Ishikawa (cell line): ENCODE data around the gene OPRL1.

Experiments
- CEBPB ChIP-seq: IDR thresholded peaks from 2 replicates; pipeline ENCODE4 v1.6.1; 2012
- CREB1 ChIP-seq: IDR thresholded peaks from 2 replicates; pipeline ENCODE4 v1.6.1; 2012; ENCODE audit warnings: low read depth
- EGR1 ChIP-seq: IDR thresholded peaks from 2 replicates; pipeline ENCODE4 v1.6.1; 2012
- FOXM1 ChIP-seq: IDR thresholded peaks from 2 replicates; pipeline ENCODE4 v1.6.1; 2012; ENCODE audit warnings: low read depth, borderline replicate concordance
- NFIC ChIP-seq: IDR thresholded peaks from 2 replicates; pipeline ENCODE4 v1.6.1; 2012
- RAD21 ChIP-seq: IDR thresholded peaks from 2 replicates; pipeline ENCODE4 v1.6.1; 2012; ENCODE audit warnings: low read depth
- REST ChIP-seq: IDR thresholded peaks from 2 replicates; pipeline ENCODE4 v1.6.1; 2012; ENCODE audit warnings: low read depth, mild to moderate bottlenecking
- TAF1 ChIP-seq: IDR thresholded peaks from 2 replicates; pipeline ENCODE4 v1.6.1; 2012; ENCODE audit warnings: low read depth, mild to moderate bottlenecking
- TCF12 ChIP-seq: IDR thresholded peaks from 2 replicates; pipeline ENCODE4 v1.6.1; 2012; ENCODE audit warnings: low read depth
- TEAD4 ChIP-seq: IDR thresholded peaks from 2 replicates; pipeline ENCODE4 v1.6.1; 2012
- YY1 ChIP-seq: IDR thresholded peaks from 2 replicates; pipeline ENCODE4 v1.6.1; 2012; ENCODE audit warnings: low read depth
- ZBTB7A ChIP-seq: IDR thresholded peaks from 2 replicates; pipeline ENCODE4 v1.6.1; 2012; ENCODE audit warnings: low read depth
- TF ChIP-seq, protein P1 (sequence below): IDR thresholded peaks from 2 replicates; pipeline ENCODE4 v1.6.1; 2012
- TF ChIP-seq, protein P2 (sequence below): IDR thresholded peaks from 2 replicates; pipeline ENCODE4 v1.6.1; 2012

The OPRL1 gene

GRCh38 chr20:64083378-64083803 is 3.5 kb downstream of the OPRL1 start:
- TF ChIP-seq YY1 = 0 out of 2 replicates have a peak, but pooled peaks have one; percentile 11
- TF ChIP-seq EGR1 = peak; percentile 73
- TF ChIP-seq RAD21 = peak; percentile 76
- TF ChIP-seq ZBTB7A = no peak
- TF ChIP-seq TEAD4 = no peak
- peak; percentile 19; the same call in 1 of the 2 replicates for TF ChIP-seq TCF12

- no peak for TF ChIP-seq REST
- TF ChIP-seq YY1 = no peak
- TF ChIP-seq, protein P1, sequence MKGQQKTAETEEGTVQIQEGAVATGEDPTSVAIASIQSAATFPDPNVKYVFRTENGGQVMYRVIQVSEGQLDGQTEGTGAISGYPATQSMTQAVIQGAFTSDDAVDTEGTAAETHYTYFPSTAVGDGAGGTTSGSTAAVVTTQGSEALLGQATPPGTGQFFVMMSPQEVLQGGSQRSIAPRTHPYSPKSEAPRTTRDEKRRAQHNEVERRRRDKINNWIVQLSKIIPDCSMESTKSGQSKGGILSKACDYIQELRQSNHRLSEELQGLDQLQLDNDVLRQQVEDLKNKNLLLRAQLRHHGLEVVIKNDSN = no peak
- no peak for TF ChIP-seq NFIC
- no peak for TF ChIP-seq EGR1
- TF ChIP-seq, protein P2, sequence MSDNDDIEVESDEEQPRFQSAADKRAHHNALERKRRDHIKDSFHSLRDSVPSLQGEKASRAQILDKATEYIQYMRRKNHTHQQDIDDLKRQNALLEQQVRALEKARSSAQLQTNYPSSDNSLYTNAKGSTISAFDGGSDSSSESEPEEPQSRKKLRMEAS = no peak
- TF ChIP-seq TEAD4 = no peak
- TF ChIP-seq CREB1 = no peak
- TF ChIP-seq FOXM1 = no peak
- no peak for TF ChIP-seq TAF1
Observed at GRCh38 chr20:64083804-64084684, 4.2 kb downstream of the OPRL1 start, which contains the start of gene LKAAEAR1. Gene LKAAEAR1, minus strand, starts transcription at chr20:64084398. Its CDS starts 179 bp downstream, at chr20:64084219.

DNA sequence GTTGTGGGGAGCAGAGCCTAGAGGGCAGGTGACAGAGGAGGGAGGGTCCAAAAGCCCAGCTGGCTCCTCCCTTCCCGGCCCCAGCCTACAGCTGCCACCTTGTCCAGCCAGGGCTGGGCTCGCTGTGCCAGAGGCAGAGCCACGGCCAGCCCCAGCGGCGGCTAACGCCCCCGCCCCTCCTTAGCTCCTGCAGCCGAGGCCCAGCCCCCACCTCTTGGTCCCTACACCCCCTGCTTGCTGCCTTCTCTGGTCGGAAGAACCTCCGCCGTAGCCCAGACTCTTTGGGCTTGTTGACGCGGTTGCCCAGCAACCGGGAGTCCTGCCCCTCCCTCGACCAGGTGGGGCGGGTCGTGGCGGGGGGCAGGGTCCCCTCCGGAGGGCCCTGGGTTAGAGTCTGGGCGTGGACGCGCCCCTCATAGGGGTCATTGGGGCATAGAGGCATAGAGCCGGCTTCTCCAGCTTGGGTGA is 4.8 kb downstream of the OPRL1 start:
- 0 out of 2 replicates have a peak, but pooled peaks have one; percentile 57 for TF ChIP-seq ZBTB7A
- TF ChIP-seq FOXM1 = no peak
- TF ChIP-seq, protein P2 = peak; percentile 18; the same call in 1 of the 2 replicates

GRCh38 chr20:64086801-64087200 is 6.9 kb downstream of the OPRL1 start:
- TF ChIP-seq CEBPB (no peak), ZBTB7A (no peak), NFIC (no peak), YY1 (no peak), CREB1 (no peak)
- TF ChIP-seq, protein P1 = no peak

GRCh38 chr20:64090165-64090564 is 10.3 kb downstream of the OPRL1 start:
- no peak for TF ChIP-seq TEAD4
- TF ChIP-seq CREB1 = no peak
- TF ChIP-seq REST = no peak
- TF ChIP-seq FOXM1 = no peak
- TF ChIP-seq, protein P1 = no peak
- TF ChIP-seq TAF1 = no peak
- no peak for TF ChIP-seq EGR1
- TF ChIP-seq, protein P2 = no peak

DNA sequence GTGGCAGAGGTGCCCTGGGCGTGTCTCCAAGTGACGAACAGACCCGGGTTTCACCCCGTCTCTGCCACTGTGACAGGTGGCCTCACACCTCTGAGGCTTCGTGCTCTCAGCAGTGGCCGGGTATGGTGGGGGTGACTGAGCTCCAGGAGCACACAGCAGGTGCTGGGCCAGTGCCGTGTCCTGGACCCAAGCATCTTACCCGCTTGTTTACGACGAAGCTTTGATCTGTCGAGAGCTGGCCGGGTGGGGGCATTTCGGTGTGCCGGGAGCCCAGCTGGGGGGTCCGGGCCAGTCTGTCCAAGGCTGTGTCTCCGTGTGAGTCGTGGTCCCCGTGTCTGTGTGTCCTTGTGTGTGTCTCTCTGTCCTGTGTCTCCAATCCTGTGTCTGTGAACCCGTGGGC is 11.5 kb downstream of the OPRL1 start:
- TF ChIP-seq NFIC = no peak
